PC-9 (cell line): ENCODE results near the gene TRAPPC10.

ENCODE experiments used
- EZH2 ChIP-seq: fragments of 200-600 bp; sonication (generic); IDR thresholded peaks from 2 replicates; pipeline ENCODE4 v1.8.0; 2017; ENCODE audit warnings: antibody characterized with exemption, low read depth
- TF ChIP-seq, protein P1 (sequence below): fragments of 200-600 bp; sonication (generic); conservative IDR thresholded peaks from 2 replicates; pipeline ENCODE4 v1.6.1; 2017; ENCODE audit warnings: mixed run types, antibody characterized with exemption, mild to moderate bottlenecking, moderate library complexity

DNA sequence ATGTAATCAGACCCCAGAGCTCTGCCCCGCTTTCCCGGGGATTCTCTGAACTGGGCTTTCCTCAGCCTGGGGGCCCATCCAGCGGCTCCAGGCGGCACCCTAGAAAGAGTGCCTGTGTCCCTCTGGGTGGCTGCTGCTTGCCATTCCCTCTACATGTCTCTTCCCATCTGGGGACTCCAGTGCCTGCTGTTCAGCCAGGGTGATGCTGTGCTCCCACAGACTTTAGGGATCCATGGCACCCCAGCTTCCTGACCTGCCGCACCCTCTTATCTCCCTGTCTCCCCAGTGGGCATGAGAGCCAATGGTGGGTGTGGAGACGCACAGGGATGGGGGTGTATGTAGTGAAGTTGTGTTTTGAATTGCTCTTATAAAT is 16.2 kb downstream of the TRAPPC10 start:
- TF ChIP-seq, protein P1, sequence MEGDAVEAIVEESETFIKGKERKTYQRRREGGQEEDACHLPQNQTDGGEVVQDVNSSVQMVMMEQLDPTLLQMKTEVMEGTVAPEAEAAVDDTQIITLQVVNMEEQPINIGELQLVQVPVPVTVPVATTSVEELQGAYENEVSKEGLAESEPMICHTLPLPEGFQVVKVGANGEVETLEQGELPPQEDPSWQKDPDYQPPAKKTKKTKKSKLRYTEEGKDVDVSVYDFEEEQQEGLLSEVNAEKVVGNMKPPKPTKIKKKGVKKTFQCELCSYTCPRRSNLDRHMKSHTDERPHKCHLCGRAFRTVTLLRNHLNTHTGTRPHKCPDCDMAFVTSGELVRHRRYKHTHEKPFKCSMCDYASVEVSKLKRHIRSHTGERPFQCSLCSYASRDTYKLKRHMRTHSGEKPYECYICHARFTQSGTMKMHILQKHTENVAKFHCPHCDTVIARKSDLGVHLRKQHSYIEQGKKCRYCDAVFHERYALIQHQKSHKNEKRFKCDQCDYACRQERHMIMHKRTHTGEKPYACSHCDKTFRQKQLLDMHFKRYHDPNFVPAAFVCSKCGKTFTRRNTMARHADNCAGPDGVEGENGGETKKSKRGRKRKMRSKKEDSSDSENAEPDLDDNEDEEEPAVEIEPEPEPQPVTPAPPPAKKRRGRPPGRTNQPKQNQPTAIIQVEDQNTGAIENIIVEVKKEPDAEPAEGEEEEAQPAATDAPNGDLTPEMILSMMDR = no peak
- no peak for TF ChIP-seq EZH2
